Activated T-helper 1 cell treated with Interleukin-2 at 50 U/mL for 16 hours (primary cell): ENCODE data around the gene LMO3.
"Not testable (repeated sequence)": the region's sequence is repeated elsewhere in the genome, so short reads cannot be mapped to it uniquely, and the experiment has no call there.

Experiments used
- DNase-seq: peaks from one replicate; pipeline ENCODE4 v3.0.0-alpha.2; 2020; ENCODE audit warnings: low read depth

Gene LMO3

GRCh38 chr12:16545836-16546235 is 60.1 kb downstream of the LMO3 start:
- DNase-seq: no peak

GRCh38 chr12:16542586-16542985 is 63.4 kb downstream of the LMO3 start:
- no peak for DNase-seq

- DNase-seq: not testable (repeated sequence)
These were observed 68.3 kb downstream of the LMO3 start for GRCh38 chr12:16537652-16538051.

GRCh38 chr12:16531621-16532020 is 74.3 kb downstream of the LMO3 start:
- no peak for DNase-seq

GRCh38 chr12:16530268-16530850 is 75.6 kb downstream of the LMO3 start:
- DNase-seq: no peak

GRCh38 chr12:16526693-16527092 is 79.3 kb downstream of the LMO3 start:
- DNase-seq: no peak

GRCh38 chr12:16524378-16524777 is 81.6 kb downstream of the LMO3 start:
- DNase-seq: no peak

- no peak for DNase-seq
These were observed 82.0 kb downstream of the LMO3 start for GRCh38 chr12:16523951-16524331.

GRCh38 chr12:16523284-16523950 is 82.5 kb downstream of the LMO3 start:
- DNase-seq: no peak

- no peak for DNase-seq
These were observed 85.6 kb downstream of the LMO3 start for GRCh38 chr12:16520328-16520727.

- no peak for DNase-seq
These were observed 90.3 kb downstream of the LMO3 start for GRCh38 chr12:16515666-16516065.

GRCh38 chr12:16513231-16513630 is 92.7 kb downstream of the LMO3 start:
- no peak for DNase-seq

- no peak for DNase-seq
These were observed 96.6 kb downstream of the LMO3 start for GRCh38 chr12:16509411-16509810.

- no peak for DNase-seq
These were observed 99.6 kb downstream of the LMO3 start for GRCh38 chr12:16506394-16506793.

- no peak for DNase-seq
These were observed 101.8 kb downstream of the LMO3 start for GRCh38 chr12:16504200-16504599.

- no peak for DNase-seq
These were observed 106.4 kb downstream of the LMO3 start for GRCh38 chr12:16499611-16500010.
